Central memory CD4-positive, alpha-beta T cell (primary cell): ENCODE measurements around the gene BCAR3.
"Not testable (repeated sequence)": the region's sequence is repeated elsewhere in the genome, so short reads cannot be mapped to it uniquely, and the experiment has no call there.

Experiments
- DNase-seq: peaks from one replicate; pipeline ENCODE4 v3.0.0; 2022

The BCAR3 gene

DNA sequence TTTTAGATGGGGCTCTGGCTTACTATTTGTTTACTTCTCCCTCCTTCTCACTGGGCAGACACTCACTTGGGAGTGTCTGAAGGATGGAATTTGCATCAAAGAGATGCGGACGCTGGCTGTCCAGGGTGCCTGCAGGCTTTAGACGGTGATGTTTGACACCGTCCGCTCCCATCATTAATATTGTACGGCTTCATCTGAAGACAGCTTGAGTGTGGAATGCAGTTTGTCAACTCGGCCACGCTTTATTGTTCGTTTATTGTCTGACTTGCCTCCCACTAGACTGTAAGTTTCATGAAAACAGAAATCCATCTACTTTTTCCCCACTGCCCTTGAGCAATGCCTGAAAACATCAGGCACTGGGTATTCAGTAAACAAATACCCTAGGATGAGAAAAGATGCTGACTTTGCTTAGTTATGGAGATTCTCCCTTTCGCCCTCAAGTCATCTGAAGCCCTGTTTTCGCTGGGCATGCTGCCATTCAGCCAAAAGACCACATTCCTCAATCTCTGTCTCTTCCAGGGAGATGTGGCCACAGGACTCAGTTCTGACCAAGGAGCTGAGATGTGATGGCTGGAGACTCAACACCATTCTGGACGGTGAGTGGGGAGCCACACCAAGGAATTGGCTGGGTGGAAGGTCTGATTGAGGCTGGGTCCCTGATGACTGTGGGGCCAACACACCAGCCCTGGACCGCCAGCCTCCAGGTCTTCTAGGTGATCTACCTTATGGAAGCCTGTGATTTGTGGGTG is 87.6 kb downstream of the BCAR3 start:
- DNase-seq = no peak

DNA sequence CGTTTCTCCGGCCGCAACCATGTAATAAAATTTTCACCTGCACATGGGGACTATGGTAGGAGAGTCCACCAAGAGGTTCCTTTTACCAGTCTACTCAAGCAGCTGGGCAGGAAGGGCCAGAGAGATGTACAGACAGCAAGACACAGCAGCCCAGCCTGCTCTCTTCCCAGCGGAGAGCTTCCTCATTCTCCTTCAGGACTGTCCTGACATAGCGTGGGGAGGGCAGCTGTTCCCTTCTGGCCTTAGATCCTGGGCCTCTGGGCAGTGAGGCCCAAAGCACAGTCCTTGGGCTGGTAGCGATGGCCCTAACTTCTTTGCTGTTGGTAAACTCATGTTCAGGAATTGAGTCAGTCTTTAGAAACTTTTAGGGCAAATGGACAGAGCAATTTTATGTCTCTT is 89.1 kb downstream of the BCAR3 start:
- DNase-seq = no peak

DNA sequence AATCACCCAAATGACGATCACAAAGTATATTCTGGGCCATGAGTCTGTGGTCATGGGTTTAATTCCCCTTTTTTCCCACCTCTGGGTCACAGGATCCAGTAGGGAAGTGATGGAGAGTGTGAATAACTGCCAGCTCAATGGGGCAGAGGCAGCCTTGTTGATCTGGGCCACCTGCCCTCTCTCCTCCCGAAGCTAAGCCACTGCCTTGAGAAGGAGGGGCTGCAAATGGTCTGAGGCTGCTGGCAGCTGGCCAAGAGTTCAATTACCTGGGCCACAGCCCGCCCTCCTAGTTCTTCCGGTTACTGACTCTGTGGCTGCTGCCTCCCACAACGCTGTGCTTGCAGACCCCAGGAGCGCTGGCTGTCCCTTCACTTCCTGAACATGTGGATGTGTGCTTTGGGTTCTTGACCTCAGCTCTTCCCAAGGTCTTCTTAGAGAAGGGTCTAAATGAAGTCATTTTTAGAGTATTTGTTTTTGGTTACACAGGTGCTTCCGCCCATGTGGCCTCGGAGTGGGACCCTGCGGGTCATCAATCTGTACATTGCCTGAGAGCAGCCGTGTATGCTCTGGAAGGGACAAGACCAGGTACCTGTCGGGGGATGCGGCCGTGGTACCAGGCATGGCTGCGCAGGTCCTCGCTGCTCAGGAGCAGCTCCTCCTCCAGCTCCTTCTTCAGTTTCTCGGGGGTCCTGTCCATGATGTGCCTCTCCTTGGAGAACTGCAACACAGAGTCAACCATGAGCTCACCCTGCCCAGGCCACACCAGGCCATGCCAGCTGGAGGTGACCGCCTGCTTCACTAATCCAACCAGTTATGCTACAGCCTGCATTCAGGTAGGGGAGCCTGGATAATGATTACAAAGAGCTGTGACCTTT is 89.7 kb downstream of the BCAR3 start:
- no peak for DNase-seq

DNA sequence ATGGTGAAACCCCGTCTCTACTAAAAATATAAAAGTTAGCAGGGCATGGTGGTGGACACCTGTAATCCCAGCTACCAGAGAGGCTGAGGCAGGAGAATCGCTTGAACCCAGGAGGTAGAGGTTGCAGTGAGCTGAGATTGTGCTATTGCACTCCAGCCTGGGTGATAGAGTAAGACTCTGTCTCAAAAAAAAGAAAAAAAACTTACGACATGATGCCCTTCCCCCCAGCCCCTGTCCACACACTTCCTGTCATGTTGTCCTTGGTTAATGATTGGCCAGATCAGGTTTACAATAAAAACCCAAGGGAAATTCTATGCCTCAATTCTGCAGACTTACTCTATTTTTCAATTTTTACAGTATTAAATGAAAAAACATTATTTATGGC is 90.4 kb downstream of the BCAR3 start:
- not testable (repeated sequence) for DNase-seq

DNA sequence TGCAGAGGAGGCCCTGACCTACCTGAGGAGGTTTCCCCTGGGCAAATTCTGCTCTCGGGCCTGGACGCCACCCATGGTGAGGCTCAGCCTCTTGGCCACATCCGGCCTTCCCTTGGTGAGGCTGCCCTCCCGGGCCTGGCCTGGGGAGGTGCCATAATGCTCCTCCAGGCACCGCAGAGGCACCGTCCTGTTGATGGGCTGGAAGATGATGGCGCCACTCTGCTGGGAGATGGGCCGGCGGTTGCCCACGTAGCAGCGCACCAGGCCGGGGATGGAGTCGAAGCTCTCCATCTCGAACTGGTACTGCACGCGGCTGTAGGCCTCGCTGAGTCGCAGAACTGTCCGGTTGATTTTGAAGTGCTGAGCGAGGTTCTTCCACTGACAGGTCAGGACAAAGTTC is 92.7 kb downstream of the BCAR3 start:
- DNase-seq = no peak

DNA sequence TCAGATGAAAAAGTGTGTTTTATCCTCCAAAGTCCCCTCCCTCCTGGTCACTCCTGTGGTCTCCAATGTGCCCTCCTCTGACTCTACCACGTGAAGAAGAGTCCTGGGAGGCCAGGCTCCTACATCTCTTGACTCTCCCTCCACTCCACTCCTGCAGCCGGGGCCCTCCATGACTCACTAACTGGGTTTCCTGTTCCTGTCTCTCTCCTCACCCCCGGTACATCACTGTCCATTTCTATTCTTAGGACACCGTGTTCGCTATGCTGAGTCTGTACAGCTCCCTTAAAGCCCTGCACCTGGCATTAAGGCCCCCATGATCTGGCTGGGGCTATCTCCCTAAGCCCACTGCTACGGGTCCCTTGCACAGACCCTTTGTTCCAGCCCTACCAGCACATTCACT is 93.4 kb downstream of the BCAR3 start:
- DNase-seq = no peak

DNA sequence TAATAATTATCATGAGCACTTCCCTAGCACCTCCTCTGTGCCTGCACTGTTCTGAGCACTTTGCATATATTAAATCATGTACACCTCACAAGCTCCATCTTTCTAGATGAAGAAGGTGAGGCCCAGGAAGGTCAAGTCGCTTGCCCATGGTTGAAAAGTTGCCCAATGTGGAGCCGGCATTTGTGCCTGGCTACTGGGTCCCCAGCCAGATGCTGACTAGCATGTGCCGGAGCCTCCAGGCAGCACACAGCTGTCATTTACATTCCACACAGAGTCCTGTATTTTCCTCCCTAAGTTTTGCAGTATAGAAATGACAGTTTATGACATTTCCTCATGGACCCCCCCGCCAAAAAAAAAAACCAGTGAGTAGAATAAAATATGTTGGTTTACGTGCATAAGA is 94.3 kb downstream of the BCAR3 start:
- DNase-seq = no peak

DNA sequence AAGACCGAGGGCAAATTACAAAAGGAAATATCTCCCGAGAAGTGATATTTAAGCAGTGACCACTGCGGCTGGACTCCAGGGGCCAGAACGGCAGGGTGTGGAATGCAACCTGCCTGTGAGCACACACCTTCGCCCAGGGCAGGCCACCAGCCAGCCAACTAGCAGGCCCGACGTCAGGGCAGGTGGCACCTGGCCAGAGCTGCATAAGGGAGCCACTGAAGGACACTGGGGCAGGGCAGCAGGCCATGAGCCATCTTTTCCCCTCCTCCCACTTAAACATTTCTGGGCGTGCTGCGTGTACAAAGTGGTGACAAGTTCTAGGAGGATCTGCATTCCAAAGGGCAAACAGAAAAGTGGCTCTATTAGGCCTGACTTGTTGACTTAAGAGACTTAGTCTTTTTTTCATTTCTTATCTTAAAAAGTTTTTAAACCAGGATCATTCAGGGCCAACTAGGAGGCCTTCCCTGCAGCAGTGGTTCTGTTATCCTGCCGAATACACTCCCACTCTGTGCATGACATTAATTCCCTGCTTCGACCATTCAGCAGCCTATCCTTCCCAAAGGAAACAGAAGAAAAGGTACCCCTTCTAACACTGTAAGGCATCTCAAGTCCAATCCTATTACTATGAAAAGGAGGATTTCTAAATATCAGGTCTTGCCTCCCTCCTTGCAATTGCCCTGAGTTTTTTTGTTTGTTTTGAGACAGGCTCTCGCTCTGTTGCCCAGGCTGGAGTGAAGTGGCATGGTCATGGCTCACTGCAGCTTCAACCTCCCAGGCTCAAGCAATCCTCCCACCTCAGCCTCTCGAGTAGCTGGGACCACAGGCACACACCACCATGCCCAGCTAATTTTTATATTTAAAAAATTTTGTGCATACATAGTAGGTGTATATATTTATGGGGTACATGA is 96.3 kb downstream of the BCAR3 start:
- DNase-seq = no peak

DNA sequence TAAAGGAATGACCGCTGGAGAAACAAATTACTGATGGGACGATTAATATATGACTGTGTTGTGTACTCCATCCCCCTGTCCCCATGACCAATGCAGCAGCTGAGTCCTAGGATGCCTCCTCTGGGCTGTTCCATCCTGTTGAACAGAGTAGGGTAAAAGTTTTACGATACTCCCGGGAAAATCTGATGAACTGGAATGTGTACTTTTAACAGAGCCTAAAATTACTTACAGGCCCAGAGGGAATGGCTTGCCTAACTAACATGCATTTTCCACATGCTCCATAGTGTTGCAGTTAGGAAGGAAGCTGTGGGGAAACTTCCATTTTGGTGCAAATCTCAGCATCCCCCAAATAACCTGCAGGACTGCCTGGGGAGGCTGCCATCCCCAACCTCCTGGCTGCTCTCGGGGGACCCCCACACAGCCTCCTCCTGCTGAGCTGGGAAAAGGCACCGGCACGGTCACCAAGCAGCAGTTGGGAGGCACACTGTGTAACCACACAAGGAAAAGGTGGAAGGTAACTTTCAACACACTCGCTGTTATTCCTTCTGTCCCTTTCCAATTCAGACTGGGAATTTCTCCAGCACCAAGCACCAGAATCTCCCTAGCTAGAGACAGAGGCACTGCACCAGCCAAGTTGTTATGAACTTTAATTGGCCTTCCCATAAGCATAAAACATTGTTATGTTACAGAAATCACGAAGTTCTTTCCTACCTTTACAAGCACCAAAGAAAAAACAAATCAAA is 97.2 kb downstream of the BCAR3 start:
- DNase-seq = no peak

DNA sequence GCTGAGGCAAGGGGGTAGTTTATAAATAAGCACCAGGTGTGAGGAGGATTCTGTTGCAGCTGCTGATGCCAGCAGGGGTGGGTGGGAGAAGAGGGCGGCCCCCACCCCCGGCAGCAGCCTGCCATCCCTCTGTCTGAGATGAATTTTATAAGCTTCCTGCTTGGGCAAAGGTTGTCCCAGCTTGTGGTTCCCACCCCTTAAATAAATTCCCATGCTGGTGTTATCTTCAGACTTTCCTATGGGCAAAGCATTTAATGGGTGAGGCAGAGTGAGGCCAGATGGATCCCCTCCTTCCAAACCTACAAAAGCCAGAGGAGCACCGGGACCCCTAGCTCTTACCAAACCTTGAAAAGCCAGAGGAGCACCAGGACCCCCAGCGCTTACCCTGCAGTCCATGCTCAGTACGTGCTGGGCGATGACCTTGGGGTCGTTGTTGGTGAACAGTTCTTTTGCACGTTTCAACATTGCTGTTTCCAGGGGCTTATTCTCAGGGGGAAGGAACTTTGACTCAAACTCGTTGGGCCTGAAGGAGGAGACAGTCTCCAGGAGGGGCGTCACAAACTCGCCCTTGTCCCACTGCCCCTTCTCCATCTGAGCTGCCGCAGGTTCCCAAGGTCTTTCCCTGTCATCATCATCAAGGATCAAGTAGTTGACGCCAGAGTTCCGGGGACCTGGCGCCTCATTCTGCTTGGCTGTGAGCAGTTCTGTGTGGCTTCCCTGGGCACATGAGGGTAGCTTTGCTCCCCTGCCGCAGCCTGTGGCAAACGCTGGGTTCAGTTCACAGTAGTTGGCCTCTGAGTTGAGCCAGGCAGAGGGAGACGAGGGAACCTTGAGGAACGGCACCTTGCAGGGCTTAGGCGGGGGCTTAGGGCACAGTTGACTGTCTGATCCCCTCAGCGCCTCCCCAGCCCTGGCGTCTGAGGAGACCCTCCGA is 99.5 kb downstream of the BCAR3 start:
- no peak for DNase-seq

DNA sequence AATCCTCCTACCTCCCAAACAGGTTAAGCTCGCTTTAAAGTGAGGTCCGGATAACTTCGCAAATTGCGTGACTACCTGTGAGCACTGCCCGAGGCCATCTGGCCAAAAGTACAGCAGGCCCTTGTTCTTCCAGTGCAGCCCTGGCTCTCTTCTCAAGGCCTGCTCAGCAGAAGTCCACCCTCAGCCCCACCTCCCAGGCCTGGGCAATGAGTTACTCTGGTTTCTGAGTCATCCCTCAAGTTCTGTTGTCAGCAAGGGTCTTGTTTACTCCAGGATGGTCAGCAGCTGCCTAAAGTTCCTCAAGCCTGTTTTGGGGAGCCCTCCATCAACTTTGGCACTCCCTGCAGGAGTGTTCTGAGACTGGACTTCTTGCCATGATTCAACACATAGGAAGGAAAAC is 101.7 kb downstream of the BCAR3 start:
- no peak for DNase-seq

DNA sequence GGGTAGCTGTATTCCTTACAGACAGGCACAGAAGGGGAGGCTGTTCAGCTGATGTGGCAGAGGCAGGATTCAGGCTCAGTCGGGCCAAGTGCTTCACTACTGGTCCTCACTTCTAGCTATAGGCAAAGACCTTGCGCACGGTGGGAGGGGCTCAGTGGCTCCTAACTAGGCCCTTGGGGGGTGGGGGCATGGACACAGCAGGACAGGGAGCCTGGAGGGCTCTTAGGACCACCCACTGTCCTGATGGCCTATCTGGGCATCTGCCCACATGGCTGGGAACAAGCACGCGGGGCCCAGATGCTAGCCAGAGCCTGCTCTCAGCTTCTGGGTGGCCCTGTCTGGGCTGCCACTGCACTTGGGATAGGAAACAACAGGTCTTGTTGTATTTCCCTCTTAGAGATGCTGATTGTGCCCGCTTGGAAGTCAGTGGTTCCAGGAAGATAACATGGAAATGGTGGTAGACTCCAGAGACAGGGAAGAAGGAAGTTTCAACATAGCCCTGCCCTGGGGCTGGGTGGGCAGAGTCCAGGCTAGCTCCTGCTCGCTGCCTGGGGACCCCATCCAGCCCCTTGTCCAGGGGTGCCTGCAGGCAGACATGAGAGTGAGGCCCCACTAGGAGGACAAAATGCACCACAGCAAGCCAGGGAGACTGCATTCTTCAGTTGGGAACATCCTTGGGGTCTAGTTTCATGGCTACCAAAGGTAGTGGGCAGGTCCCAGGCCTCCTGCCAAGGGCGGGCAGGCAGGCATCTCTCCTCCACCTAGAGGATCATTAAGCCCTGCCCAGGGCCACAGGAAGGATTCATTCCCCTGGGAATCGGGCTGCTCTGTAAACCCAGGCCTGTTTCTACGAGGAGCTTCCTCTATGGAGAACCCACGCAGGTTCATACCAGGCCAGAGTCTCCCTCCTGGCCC is 102.5 kb downstream of the BCAR3 start:
- DNase-seq = no peak

DNA sequence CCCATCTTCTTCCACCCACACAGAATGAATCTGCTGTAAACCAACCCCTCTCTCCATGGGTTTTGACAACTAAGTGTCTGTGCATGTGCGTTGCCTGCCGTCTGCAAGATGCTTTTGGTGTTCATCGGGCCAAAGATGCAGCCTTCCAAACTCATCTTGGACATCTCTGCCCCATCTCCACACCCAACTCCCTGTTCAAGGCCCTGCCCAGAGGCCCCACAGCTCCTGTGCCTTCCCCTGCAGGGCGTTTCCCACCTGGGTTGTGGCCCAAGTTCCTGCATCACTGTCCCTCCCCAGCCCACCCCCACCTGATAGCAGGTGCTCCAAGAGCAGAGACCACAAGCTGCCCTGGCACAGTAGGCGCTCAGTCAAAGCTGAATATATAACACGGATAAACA is 103.2 kb downstream of the BCAR3 start:
- DNase-seq = no peak

DNA sequence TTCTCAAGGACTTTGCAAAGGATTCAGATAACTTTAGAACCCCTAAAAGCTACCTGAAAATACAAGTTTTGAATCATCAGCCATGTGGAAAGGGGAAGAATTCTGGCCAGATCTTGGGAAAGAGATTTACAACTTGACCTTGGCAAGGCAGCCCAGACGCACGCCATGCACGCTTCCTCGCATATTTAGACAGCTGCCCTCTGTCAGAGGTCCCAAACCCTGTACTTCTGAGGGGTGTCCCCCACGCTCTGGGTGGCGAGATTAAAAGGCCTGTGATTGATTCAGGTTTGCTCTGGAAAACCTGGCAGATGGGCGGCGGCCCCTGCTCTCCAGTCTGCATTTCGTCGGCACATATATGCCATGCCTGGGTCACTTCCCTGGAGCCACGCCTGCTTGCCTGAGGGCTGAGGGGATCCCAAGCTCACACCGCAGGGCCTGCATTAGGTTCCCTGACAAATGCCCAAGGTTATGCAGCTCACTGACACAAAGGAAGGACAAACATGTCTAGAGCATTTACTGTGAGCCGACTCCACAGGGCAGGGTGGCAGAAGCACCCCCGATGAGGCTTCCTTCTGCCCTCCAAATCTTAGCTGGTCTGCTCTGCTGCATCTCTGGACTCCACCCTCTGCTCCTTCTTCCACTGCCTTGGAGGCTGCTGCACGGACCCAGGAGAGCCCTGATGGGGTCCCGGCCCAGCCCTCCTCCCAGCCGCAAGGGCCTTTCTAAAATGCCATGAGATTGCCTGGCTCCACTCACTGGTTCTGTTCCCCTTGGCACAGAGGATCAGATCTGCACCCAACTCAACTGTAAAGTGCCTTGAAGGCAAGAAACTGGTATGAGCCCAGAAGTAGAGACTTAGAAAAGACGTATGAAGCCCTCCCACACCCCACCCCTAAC is 103.9 kb downstream of the BCAR3 start:
- DNase-seq = no peak

DNA sequence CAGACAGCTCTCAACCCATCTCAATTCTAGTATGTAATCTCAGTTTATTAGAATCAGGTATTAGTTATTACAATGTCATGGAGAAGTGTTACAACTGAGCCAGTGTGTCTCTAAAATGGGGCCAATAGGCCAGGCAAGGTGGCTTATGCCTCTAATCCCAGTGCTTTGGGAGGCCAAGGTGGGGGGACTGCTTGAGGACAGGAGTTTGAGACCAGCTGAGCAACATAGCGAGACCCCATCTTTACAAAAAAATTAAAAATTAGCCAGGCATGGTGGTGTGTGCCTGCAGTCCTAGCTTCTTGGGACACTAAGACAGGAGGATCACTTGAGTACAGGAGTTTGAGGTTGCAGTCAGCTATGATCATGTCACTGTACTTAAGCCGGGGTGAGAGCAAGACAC is 104.9 kb downstream of the BCAR3 start:
- DNase-seq = no peak

DNA sequence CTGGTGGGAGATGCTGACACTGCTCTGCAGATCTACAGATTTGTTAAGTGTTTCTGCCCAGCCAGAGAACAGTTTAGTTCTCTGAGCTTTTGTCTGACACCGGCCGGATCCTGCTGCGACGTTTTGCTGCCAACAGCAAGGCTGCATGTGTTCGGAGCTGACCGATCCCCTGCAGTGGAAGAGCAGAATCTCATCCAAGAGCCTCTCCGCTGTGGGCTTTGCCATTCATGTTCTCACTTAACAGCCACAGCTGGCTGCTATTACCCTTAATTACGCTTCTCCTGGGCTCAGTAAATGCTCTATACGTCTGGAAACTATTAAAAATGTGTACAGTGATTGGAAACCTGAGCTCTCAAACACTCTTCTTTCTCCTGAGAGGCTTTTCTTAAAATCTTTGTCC is 105.3 kb downstream of the BCAR3 start:
- DNase-seq = no peak

DNA sequence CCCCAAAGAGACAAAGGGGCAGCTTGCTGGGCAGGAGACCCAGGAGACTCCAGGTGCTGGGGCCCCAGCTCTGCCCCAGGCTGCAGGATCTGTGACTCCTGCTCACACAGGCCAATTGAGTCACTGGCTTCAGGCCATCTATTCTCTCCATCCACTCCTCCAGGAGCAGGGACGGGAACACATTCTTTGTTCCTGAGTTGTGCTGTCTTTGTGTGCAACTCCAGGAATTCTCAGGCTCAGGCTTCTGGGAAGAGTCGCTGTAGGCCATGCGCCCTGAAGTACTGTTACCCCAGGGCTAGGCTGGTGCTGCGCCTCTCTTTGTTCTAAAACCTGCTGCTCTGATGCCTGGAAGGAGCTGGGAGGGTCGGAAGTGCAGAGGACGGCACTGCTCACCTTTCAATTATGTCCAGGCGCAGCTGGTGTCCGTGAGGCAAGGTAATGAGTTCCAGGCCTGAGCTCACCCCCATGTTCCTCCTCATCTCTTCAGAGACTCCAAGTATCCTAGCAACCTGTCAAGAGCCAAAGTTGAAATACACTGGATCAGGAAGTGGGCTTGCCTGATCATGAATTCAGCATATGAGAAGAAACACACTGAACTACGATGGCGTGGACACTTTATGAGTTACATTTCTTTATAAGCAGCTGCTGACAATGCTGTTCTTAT is 105.9 kb downstream of the BCAR3 start:
- DNase-seq = no peak

DNA sequence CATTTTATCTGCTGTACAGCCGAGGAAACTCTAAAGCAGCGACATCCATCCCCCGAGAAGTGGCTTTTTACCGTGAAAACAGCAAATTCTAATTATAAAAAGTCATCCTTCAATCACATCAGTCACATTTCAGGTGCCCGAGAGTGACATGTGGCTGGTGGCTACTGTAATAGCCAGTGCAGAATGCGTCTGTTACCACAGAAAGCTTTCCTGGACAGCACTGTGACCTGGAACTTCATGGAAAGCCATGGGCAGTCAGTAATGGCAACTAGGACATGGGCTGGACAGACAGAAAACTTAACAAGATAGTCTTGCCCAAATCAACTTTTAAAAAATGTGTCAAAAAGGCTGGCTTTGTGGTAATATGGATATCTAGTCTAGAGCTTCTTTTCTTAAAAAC is 106.6 kb downstream of the BCAR3 start:
- no peak for DNase-seq

DNA sequence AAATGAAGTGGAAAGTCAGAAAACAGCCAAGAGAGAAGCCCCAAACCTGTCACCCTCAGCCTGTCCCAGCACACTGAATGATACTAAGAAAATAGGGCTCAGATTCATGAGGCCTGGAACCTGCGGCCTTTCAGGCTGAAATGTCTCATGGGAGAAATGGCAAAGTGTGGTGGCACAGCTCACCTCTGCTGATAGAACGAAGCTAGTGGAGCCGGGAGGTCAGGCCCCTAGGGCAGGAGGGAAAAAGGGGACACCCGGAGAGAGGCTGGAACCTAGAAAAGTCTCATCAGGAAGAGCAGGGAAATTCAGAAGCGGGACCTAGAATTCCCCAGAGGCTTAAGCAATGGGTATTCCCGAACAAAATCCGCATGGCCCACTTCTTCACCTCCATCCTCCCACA is 107.1 kb downstream of the BCAR3 start:
- DNase-seq = no peak
